Activated B cell treated with CpG ODN at 0.5 μM for 24 hours (primary cell): ENCODE data around the gene SPAG16. TPM values are rescaled to one million over a fixed set of nuclear protein-coding genes. Genes with fewer than 3 reads are reported as not detected.

Source experiments
- ATAC-seq: fragments of 200-7000 bp; cut with Tn5 transposase; one replicate; pipeline ENCODE4 v1.10.0; 2021; ENCODE audit warnings: low read depth, mild to moderate bottlenecking, moderate library complexity
- CTCF ChIA-PET: fragments of 350-600 bp; sonication (Branson Sonifier 250); formaldehyde crosslinking; loops from one replicate; lab custom pipeline; 2021; ENCODE audit warnings: antibody characterized with exemption; lab: Charles Lee
- POLR2A ChIA-PET: fragments of 350-600 bp; sonication (Branson Sonifier 250); formaldehyde crosslinking; loops from one replicate; lab custom pipeline; 2021; ENCODE audit warnings: antibody characterized with exemption; lab: Charles Lee
- DNase-seq: peaks from one replicate; pipeline ENCODE4 v3.0.0; 2022
- H3K27ac Mint-ChIP-seq: one replicate; pipeline ENCODE4 v1.8.0; 2020; ENCODE audit warnings: mixed read lengths
- H3K27me3 Mint-ChIP-seq: one replicate; pipeline ENCODE4 v1.8.0; 2021; ENCODE audit warnings: mixed read lengths
- H3K36me3 Mint-ChIP-seq: one replicate; pipeline ENCODE4 v1.8.0; 2021; ENCODE audit warnings: low read depth, mixed read lengths
- H3K4me1 Mint-ChIP-seq: one replicate; pipeline ENCODE4 v1.8.0; 2021; ENCODE audit warnings: mixed read lengths
- H3K4me3 Mint-ChIP-seq: one replicate; pipeline ENCODE4 v1.8.0; 2020; ENCODE audit warnings: mild to moderate bottlenecking, mixed read lengths
- H3K9me3 Mint-ChIP-seq: one replicate; pipeline ENCODE4 v1.8.0; 2020; ENCODE audit warnings: mixed read lengths
- CTCF ChIP-seq: fragments of 200-600 bp; IDR thresholded peaks from one replicate; pipeline ENCODE4 v1.8.0; 2022; ENCODE audit warnings: antibody characterized with exemption, mild to moderate bottlenecking
- intact Hi-C: fragments of 100-400 bp; cut with micrococcal nuclease; formaldehyde crosslinking; loops from one replicate; pipeline ENCODE4 v1.15.1; 2024
- total RNA-seq: library from RNA; stranded (reverse); gene quantifications from 2 replicates; pipeline ENCODE4 v1.2.3, GENCODE V29; 2022

The SPAG16 gene
- total RNA-seq, 1 donor from 2014 or later, result 11.2 TPM

- H3K27me3 Mint-ChIP-seq, result no peaks in the 10 kb centered on the region
- no peaks in the 10 kb centered on the region for H3K36me3 Mint-ChIP-seq
- H3K4me3 Mint-ChIP-seq, result no peak overlapping the region
- H3K27ac Mint-ChIP-seq, result no peak overlapping the region
- H3K9me3 Mint-ChIP-seq, result no peaks in the 10 kb centered on the region
- H3K4me1 Mint-ChIP-seq, result no peaks in the 10 kb centered on the region
- ChIA-PET CTCF (no interaction called here), POLR2A (no interaction called here)
- DNase-seq (no peak), ATAC-seq (no peak)
- intact Hi-C loops, result no loop called here
- no peak for TF ChIP-seq CTCF
Measured at GRCh38 chr2:213411582-213412289, 127.5 kb downstream of the SPAG16 start.

- no peak for TF ChIP-seq CTCF
- Mint-ChIP-seq H3K4me3 (no peak overlapping the region), H3K27ac (no peak overlapping the region), H3K36me3 (no peaks in the 10 kb centered on the region), H3K4me1 (no peaks in the 10 kb centered on the region), H3K27me3 (no peaks in the 10 kb centered on the region), H3K9me3 (no peaks in the 10 kb centered on the region)
- POLR2A ChIA-PET, result no interaction called here
- DNase-seq (no peak), ATAC-seq (no peak)
- intact Hi-C loops, result no loop called here
- CTCF ChIA-PET, result no interaction called here
Measured at GRCh38 chr2:213415093-213415492, 130.8 kb downstream of the SPAG16 start.

DNA sequence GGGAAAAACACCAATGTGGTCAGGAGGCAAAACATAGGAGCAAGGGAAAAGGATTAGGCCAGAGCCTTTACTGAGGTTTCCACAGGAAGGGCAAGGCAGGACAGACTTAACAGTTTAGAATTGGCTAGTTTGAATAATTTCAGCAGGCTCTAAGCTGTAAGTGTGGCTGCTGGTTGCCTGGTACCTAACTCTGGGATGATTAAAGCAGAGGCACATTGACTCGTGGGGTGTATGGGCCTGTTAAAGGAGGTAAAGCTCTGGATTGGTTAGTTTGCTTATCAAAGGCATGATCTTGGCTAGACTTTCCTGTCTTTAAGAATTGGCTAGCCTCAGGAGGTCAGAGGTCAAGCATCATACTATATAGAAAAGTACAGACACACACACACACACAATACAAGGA lies 132.6 kb downstream of the SPAG16 start:
- Mint-ChIP-seq H3K4me3 (no peak overlapping the region), H3K4me1 (no peaks in the 10 kb centered on the region), H3K36me3 (no peaks in the 10 kb centered on the region), H3K27me3 (no peaks in the 10 kb centered on the region), H3K27ac (no peak overlapping the region), H3K9me3 (no peaks in the 10 kb centered on the region)
- DNase-seq (no peak), ATAC-seq (no peak)
- TF ChIP-seq CTCF, result no peak
- POLR2A ChIA-PET, result no interaction called here
- CTCF ChIA-PET, result no interaction called here
- intact Hi-C loops, result no loop called here

- DNase-seq, result no peak
- Mint-ChIP-seq H3K4me3 (no peak overlapping the region), H3K27ac (no peak overlapping the region), H3K27me3 (no peaks in the 10 kb centered on the region), H3K4me1 (no peaks in the 10 kb centered on the region), H3K9me3 (no peaks in the 10 kb centered on the region), H3K36me3 (no peaks in the 10 kb centered on the region)
- TF ChIP-seq CTCF, result no peak
- ChIA-PET CTCF (no interaction called here), POLR2A (no interaction called here)
- no peak for ATAC-seq
- intact Hi-C loops, result no loop called here
Measured at GRCh38 chr2:213419980-213420379, 135.7 kb downstream of the SPAG16 start.

GRCh38 chr2:213420828-213421385 lies 136.6 kb downstream of the SPAG16 start:
- TF ChIP-seq CTCF, result no peak
- Mint-ChIP-seq H3K9me3 (no peaks in the 10 kb centered on the region), H3K4me3 (no peak overlapping the region), H3K4me1 (no peaks in the 10 kb centered on the region), H3K27ac (no peak overlapping the region), H3K36me3 (no peaks in the 10 kb centered on the region), H3K27me3 (no peaks in the 10 kb centered on the region)
- intact Hi-C loops, result no loop called here
- DNase-seq (no peak), ATAC-seq (no peak)
- ChIA-PET CTCF (no interaction called here), POLR2A (no interaction called here)
